Measurements from ENCODE around the gene KMT5B.

DNA sequence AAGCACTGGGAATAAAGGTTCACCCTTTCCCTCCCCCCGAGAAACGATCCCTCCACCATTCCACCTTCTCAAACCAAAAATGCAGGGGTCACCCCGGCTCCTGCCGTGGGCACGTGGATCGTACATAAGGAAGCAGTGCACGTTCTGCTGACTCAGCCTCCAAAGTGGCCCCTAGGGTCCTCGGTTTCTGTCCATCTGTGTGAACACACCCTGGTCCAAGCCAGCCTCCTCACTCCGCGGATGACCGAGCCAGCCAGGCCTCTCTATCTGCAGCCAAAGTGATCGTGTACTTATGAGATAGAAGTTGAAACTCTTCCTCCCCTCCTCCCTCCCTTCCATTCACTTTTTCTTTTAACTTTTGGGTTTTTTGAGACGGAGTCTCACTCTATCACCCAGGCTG lies 42.4 kb upstream of the KMT5B start:
- no peak for TF ChIP-seq GATA2 (IDR thresholded peaks at IDR 0.05; ENCODE audit: low read depth, low read length)
- TF ChIP-seq GATA3 (IDR thresholded peaks at IDR 0.05; ENCODE audit: low read depth, low read length): no peak
